ENCODE results near the gene GPC6.

The GPC6 gene

DNA sequence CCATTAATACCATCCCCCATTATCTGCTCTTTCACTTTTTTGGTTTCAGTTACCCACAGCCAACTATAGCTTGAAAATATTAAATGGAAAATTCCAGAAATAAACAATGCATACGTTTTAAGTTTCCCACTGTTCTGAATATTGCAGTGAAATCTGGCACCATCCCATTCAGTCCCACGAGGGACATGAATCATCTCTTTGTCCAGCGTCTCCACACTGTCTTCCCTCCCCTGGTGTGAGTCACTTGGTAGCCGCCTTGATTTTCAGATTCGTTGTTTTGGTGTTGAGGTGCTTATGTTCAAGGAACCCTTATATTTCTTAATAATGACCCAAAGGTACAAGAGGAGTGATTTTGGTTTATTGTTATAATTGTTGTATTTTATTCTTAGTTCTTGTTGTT lies 1006.8 kb downstream of the GPC6 start:
- H3K9me3 ChIP-seq (ENCODE audit: insufficient read depth, low read length), result no peaks in the 10 kb centered on the region
- no peaks in the 10 kb centered on the region for H3K36me3 ChIP-seq (ENCODE audit: low read length)
- H3K27me3 ChIP-seq (ENCODE audit: low read length), result no peaks in the 10 kb centered on the region
- H2AFZ ChIP-seq (ENCODE audit: low read depth, low read length, severe bottlenecking), result no peak overlapping the region
- H4K20me1 ChIP-seq (ENCODE audit: low read depth, low read length), result no peaks in the 10 kb centered on the region
- no peaks in the 10 kb centered on the region for H3K9me2 ChIP-seq (replicated peaks; ENCODE audit: insufficient read depth, low read length)
- no peak overlapping the region for H3K4me2 ChIP-seq (ENCODE audit: low read depth, low read length, poor library complexity, severe bottlenecking)
- H3F3A ChIP-seq (ENCODE audit: insufficient read depth), result no peaks in the 10 kb centered on the region
- H3K9ac ChIP-seq (ENCODE audit: low read length), result no peak overlapping the region
- no peaks in the 10 kb centered on the region for H3K79me2 ChIP-seq (ENCODE audit: insufficient read depth, low read length)
- TF ChIP-seq EZH2phosphoT487 (conservative IDR thresholded peaks at IDR 0.05; ENCODE audit: low read length), result no peak
- TF ChIP-seq, protein P1, sequence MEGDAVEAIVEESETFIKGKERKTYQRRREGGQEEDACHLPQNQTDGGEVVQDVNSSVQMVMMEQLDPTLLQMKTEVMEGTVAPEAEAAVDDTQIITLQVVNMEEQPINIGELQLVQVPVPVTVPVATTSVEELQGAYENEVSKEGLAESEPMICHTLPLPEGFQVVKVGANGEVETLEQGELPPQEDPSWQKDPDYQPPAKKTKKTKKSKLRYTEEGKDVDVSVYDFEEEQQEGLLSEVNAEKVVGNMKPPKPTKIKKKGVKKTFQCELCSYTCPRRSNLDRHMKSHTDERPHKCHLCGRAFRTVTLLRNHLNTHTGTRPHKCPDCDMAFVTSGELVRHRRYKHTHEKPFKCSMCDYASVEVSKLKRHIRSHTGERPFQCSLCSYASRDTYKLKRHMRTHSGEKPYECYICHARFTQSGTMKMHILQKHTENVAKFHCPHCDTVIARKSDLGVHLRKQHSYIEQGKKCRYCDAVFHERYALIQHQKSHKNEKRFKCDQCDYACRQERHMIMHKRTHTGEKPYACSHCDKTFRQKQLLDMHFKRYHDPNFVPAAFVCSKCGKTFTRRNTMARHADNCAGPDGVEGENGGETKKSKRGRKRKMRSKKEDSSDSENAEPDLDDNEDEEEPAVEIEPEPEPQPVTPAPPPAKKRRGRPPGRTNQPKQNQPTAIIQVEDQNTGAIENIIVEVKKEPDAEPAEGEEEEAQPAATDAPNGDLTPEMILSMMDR (IDR thresholded peaks at IDR 0.05; ENCODE audit: insufficient read depth, low read length, poor library complexity, severe bottlenecking), result no peak
- no peak overlapping the region for H3K27ac ChIP-seq (ENCODE audit: low read depth, low read length)
- no peak overlapping the region for H3K4me3 ChIP-seq (ENCODE audit: insufficient read depth, low read length, poor library complexity, severe bottlenecking)

DNA sequence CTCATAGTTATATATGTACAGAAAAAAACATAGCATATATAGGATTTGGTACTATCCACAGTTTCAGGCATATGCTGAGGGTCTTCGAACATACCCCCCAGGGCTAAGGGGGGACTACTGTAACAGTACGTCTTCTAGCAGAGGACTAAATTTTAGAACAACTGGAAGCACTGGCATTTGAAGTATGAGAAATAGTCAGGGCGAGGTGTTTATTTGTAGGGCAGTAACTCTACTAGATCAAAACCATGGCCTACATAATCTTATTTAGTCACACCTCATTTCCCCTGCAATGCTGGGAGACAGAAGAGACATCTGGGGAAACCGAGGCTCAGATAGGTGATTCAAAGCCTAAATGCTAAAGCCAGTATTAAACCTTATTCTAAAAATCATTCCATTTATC lies 1007.2 kb downstream of the GPC6 start:
- no peak overlapping the region for H3K4me2 ChIP-seq (ENCODE audit: low read depth, low read length, poor library complexity, severe bottlenecking)
- H2AFZ ChIP-seq (ENCODE audit: low read depth, low read length, severe bottlenecking), result no peak overlapping the region
- H3K9me3 ChIP-seq (ENCODE audit: insufficient read depth, low read length), result no peaks in the 10 kb centered on the region
- no peaks in the 10 kb centered on the region for H3F3A ChIP-seq (ENCODE audit: insufficient read depth)
- no peaks in the 10 kb centered on the region for H3K36me3 ChIP-seq (ENCODE audit: low read length)
- no peak overlapping the region for H3K4me3 ChIP-seq (ENCODE audit: insufficient read depth, low read length, poor library complexity, severe bottlenecking)
- H4K20me1 ChIP-seq (ENCODE audit: low read depth, low read length), result no peaks in the 10 kb centered on the region
- H3K79me2 ChIP-seq (ENCODE audit: insufficient read depth, low read length), result no peaks in the 10 kb centered on the region
- TF ChIP-seq, protein P1 (IDR thresholded peaks at IDR 0.05; ENCODE audit: insufficient read depth, low read length, poor library complexity, severe bottlenecking), result no peak
- no peak for TF ChIP-seq EZH2phosphoT487 (conservative IDR thresholded peaks at IDR 0.05; ENCODE audit: low read length)
- H3K27ac ChIP-seq (ENCODE audit: low read depth, low read length), result no peak overlapping the region
- H3K27me3 ChIP-seq (ENCODE audit: low read length), result no peaks in the 10 kb centered on the region
- no peaks in the 10 kb centered on the region for H3K9me2 ChIP-seq (replicated peaks; ENCODE audit: insufficient read depth, low read length)
- no peak overlapping the region for H3K9ac ChIP-seq (ENCODE audit: low read length)

DNA sequence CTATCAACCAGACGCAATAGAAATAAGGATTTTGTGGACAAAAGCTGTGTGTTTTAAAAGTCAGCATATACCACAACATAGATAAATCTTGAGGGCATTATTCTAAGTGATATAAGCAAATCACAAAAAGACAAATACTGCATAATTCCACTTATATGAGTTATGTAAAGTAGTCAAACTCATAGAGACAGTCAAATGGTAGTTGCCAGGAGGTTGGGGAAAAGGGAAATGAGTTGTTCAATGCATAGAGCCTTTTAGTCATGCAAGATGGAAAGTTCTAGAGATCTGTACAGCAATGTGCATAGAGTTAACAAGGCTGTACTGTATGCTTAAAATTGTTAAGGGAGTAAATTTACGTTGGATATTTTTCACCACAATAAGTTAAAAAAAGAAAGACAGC lies 1008.1 kb downstream of the GPC6 start:
- no peak overlapping the region for H3K9ac ChIP-seq (ENCODE audit: low read length)
- no peak overlapping the region for H3K27ac ChIP-seq (ENCODE audit: low read depth, low read length)
- H2AFZ ChIP-seq (ENCODE audit: low read depth, low read length, severe bottlenecking), result no peak overlapping the region
- H3F3A ChIP-seq (ENCODE audit: insufficient read depth), result no peaks in the 10 kb centered on the region
- no peaks in the 10 kb centered on the region for H3K9me2 ChIP-seq (replicated peaks; ENCODE audit: insufficient read depth, low read length)
- no peak overlapping the region for H3K4me2 ChIP-seq (ENCODE audit: low read depth, low read length, poor library complexity, severe bottlenecking)
- TF ChIP-seq, protein P1 (IDR thresholded peaks at IDR 0.05; ENCODE audit: insufficient read depth, low read length, poor library complexity, severe bottlenecking), result no peak
- no peak for TF ChIP-seq EZH2phosphoT487 (conservative IDR thresholded peaks at IDR 0.05; ENCODE audit: low read length)
- H3K4me3 ChIP-seq (ENCODE audit: insufficient read depth, low read length, poor library complexity, severe bottlenecking), result no peak overlapping the region
- no peaks in the 10 kb centered on the region for H3K36me3 ChIP-seq (ENCODE audit: low read length)
- no peaks in the 10 kb centered on the region for H3K9me3 ChIP-seq (ENCODE audit: insufficient read depth, low read length)
- H3K79me2 ChIP-seq (ENCODE audit: insufficient read depth, low read length), result no peaks in the 10 kb centered on the region
- H4K20me1 ChIP-seq (ENCODE audit: low read depth, low read length), result no peaks in the 10 kb centered on the region
- no peaks in the 10 kb centered on the region for H3K27me3 ChIP-seq (ENCODE audit: low read length)
